Prostate gland (tissue), 2 donors: ENCODE results near the gene LBP. TPM values are rescaled to one million over a fixed set of nuclear protein-coding genes. Genes with fewer than 3 reads are reported as not detected.

Experiments
- DNase-seq: peaks from one replicate; pipeline ENCODE4 v3.0.0-alpha.2; 2019; ENCODE audit warnings: low spot score
- H3K27ac ChIP-seq, 2 donors: fragments of 200-600 bp; sonication (generic); 2 replicates each; pipeline ENCODE4 v1.5.1; 2017 to 2019
- H3K27me3 ChIP-seq: fragments of 200-600 bp; sonication (generic); replicated peaks from 2 replicates; pipeline ENCODE4 v1.5.1; 2019; ENCODE audit not compliant: insufficient read depth
- H3K36me3 ChIP-seq, 2 donors: fragments of 200-600 bp; sonication (generic); 1 replicate in 1 of 2; 2 replicates in 1 of 2; pipeline versions ENCODE4 v1.5.1 to v1.8.1; 2017 to 2019
- H3K4me1 ChIP-seq: fragments of 200-600 bp; sonication (generic); replicated peaks from 2 replicates; pipeline ENCODE4 v1.5.1; 2019
- H3K4me3 ChIP-seq, 2 donors: fragments of 200-600 bp; sonication (generic); 2 replicates each; pipeline ENCODE4 v1.5.1; 2017 to 2019
- H3K9me3 ChIP-seq: fragments of 200-600 bp; sonication (generic); 2 replicates; pipeline ENCODE4 v1.5.1; 2017
- CTCF ChIP-seq, 4 experiments: fragments of 200-600 bp in 2 of 4; fragments of 450-650 bp in 2 of 4; sonication (generic) in 2 of 4; IDR thresholded peaks; 1 replicate in 3 of 4; 2 replicates in 1 of 4; pipeline ENCODE4 v1.5.1; 2016 to 2019; ENCODE audit warnings: antibody characterized with exemption in 4 of 4, mild to moderate bottlenecking in 2 of 4, moderate library complexity in 2 of 4
- POLR2A ChIP-seq: fragments of 450-650 bp; IDR thresholded peaks from one replicate; pipeline ENCODE4 v1.6.1; 2016; ENCODE audit warnings: antibody characterized with exemption, mild to moderate bottlenecking
- POLR2AphosphoS5 ChIP-seq: sonication (generic); formaldehyde crosslinking; IDR thresholded peaks from one replicate; pipeline ENCODE4 v1.6.1; 2017; ENCODE audit warnings: antibody characterized with exemption
- WGBS: methylation state at CpG from one replicate; pipeline ENCODE4 v1.1.5; 2018; 5-methylcytosine and 5-hydroxymethylcytosine counted together
- intact Hi-C: fragments of 100-400 bp; cut with DNase I; formaldehyde crosslinking; loops from one replicate; pipeline ENCODE4 v1.14.2; 2022
- small RNA-seq, 2 donors: library from RNA; depleted of rRNA; stranded (forward); fragments of <200 nt; gene quantifications; one replicate each; pipeline ENCODE3, GENCODE V24; 2016
- total RNA-seq, 2 donors: library from RNA; depleted of rRNA; stranded (reverse); fragments of >200 nt; gene quantifications; one replicate each; pipeline ENCODE4 v1.1.0, GENCODE V29; 2016

LBP gene
- total RNA-seq, 2 donors from 2014 or later: 1.1 TPM; not detected in 1

GRCh38 chr20:38423541-38423940 lies 77.3 kb downstream of the LBP start:
- H3K4me1 ChIP-seq: peaks cover 8% of the 10 kb centered on the region
- H3K9me3 ChIP-seq: no peaks in the 10 kb centered on the region
- intact Hi-C loops: no loop called here
- H3K36me3 ChIP-seq: peaks cover 5 to 12% of the 10 kb centered on the region in 2 donors
- H3K27me3 ChIP-seq: no peaks in the 10 kb centered on the region
- DNase-seq: no peak
- TF ChIP-seq POLR2A: no peak
- no peak for TF ChIP-seq POLR2AphosphoS5
- no peak for TF ChIP-seq CTCF (IDR thresholded peaks at IDR 0.05)
- no peak overlapping the region for H3K4me3 ChIP-seq
- H3K27ac ChIP-seq: no peak overlapping the region
- 77% methylated on average over 4 of the region's 4 CpGs for WGBS

GRCh38 chr20:38424401-38424800 lies 78.1 kb downstream of the LBP start:
- Histone ChIP-seq H3K36me3 (peaks cover 6% of the 10 kb centered on the region in 2 donors), H3K27me3 (no peaks in the 10 kb centered on the region), H3K4me1 (peaks cover 8% of the 10 kb centered on the region), H3K4me3 (no peak overlapping the region), H3K27ac (no peak overlapping the region), H3K9me3 (no peaks in the 10 kb centered on the region)
- TF ChIP-seq POLR2A (no peak), CTCF (IDR thresholded peaks at IDR 0.05) (no peak), POLR2AphosphoS5 (no peak)
- intact Hi-C loops: no loop called here
- 94% methylated on average over 1 of the region's 1 CpG for WGBS
- no peak for DNase-seq

GRCh38 chr20:38426006-38426897 lies 80.0 kb downstream of the LBP start:
- no peaks in the 10 kb centered on the region for H3K27me3 ChIP-seq
- DNase-seq: no peak
- H3K4me1 ChIP-seq: peaks cover 8% of the 10 kb centered on the region
- H3K27ac ChIP-seq: no peak overlapping the region
- TF ChIP-seq CTCF (IDR thresholded peaks at IDR 0.05) (no peak), POLR2A (no peak), POLR2AphosphoS5 (no peak)
- intact Hi-C loops: no loop called here
- H3K4me3 ChIP-seq: no peak overlapping the region
- no peaks in the 10 kb centered on the region for H3K9me3 ChIP-seq
- WGBS: 79% methylated on average over 15 of the region's 15 CpGs
- H3K36me3 ChIP-seq: peaks cover 0 to 9% of the 10 kb centered on the region in 2 donors

Small RNA genes within 50 kb of the gene (small RNA-seq; reads per million reads assigned to genes)
- 0 reads per million in 2 donors for gene RF00056
- gene SNORA71B: 7.8 to 15.0 reads per million in 2 donors

Other genes with a start within 250 kb of the LBP start
- gene TGM2, start 181.2 kb upstream of the LBP start, total RNA-seq: 100 to 1,000 TPM in 1 of 2 donors, 10 to 100 TPM in 1; 39.6 to 157 TPM
- 10 to 100 TPM in 1 of 2 donors, 1 to 10 TPM in 1; 5.0 to 10.8 TPM for gene KIAA1755, start 85.7 kb upstream of the LBP start, total RNA-seq
- 1 to 10 TPM in 1 of 2 donors, under 1 TPM in 1; 0.41 to 4.5 TPM for gene BPI, start 42.3 kb upstream of the LBP start, total RNA-seq
- 10 to 100 TPM; 21.8 to 28.2 TPM for gene SNHG17, start 88.8 kb downstream of the LBP start, total RNA-seq
- gene RALGAPB, start 126.4 kb downstream of the LBP start, total RNA-seq: 10 to 100 TPM; 45.6 to 50.6 TPM
- gene ADIG, start 234.7 kb downstream of the LBP start, total RNA-seq: not detected